Glomerular visceral epithelial cell (primary cell): Measurements from ENCODE around the gene CREBBP.

Experiments used
- DNase-seq: peaks from one replicate; pipeline ENCODE4 v3.0.0-alpha.2; 2016; ENCODE audit errors: extremely low spot score

The CREBBP gene

GRCh38 chr16:3767333-3767986 is 113.1 kb downstream of the CREBBP start:
- DNase-seq, result no peak

GRCh38 chr16:3766177-3766576 is 114.3 kb downstream of the CREBBP start:
- no peak for DNase-seq

GRCh38 chr16:3764409-3764808 is 116.1 kb downstream of the CREBBP start:
- no peak for DNase-seq

GRCh38 chr16:3762107-3762750 is 118.3 kb downstream of the CREBBP start:
- no peak for DNase-seq

- DNase-seq, result no peak
These were observed 119.0 kb downstream of the CREBBP start for GRCh38 chr16:3761375-3762106.

- no peak for DNase-seq
These were observed 120.0 kb downstream of the CREBBP start for GRCh38 chr16:3760518-3760917.

GRCh38 chr16:3759736-3760135 is 120.8 kb downstream of the CREBBP start:
- DNase-seq, result no peak

- no peak for DNase-seq
These were observed 124.4 kb downstream of the CREBBP start for GRCh38 chr16:3756113-3756512.

- DNase-seq, result no peak
These were observed 125.3 kb downstream of the CREBBP start for GRCh38 chr16:3755249-3755648.

- DNase-seq, result no peak
These were observed 125.7 kb downstream of the CREBBP start for GRCh38 chr16:3754772-3755171.

GRCh38 chr16:3754081-3754703 is 126.3 kb downstream of the CREBBP start:
- no peak for DNase-seq

GRCh38 chr16:3752984-3753383 is 127.5 kb downstream of the CREBBP start:
- DNase-seq, result no peak

- DNase-seq, result no peak
These were observed 128.6 kb downstream of the CREBBP start for GRCh38 chr16:3751878-3752277.

GRCh38 chr16:3748307-3748706 is 132.2 kb downstream of the CREBBP start:
- DNase-seq, result no peak

- no peak for DNase-seq
These were observed 134.7 kb downstream of the CREBBP start for GRCh38 chr16:3745751-3746355.

- DNase-seq, result no peak
These were observed 136.5 kb downstream of the CREBBP start for GRCh38 chr16:3744018-3744417.

- DNase-seq, result no peak
These were observed 139.6 kb downstream of the CREBBP start for GRCh38 chr16:3740934-3741333.

- DNase-seq, result no peak
These were observed 140.3 kb downstream of the CREBBP start for GRCh38 chr16:3740186-3740585.

GRCh38 chr16:3739636-3740035 is 140.9 kb downstream of the CREBBP start:
- no peak for DNase-seq

GRCh38 chr16:3738541-3738940 is 142.0 kb downstream of the CREBBP start:
- DNase-seq, result no peak

GRCh38 chr16:3738128-3738527 is 142.4 kb downstream of the CREBBP start:
- no peak for DNase-seq

- DNase-seq, result no peak
These were observed 143.3 kb downstream of the CREBBP start for GRCh38 chr16:3737181-3737580.
